ENCODE results near the gene HBS1L. TPM values are rescaled to one million over a fixed set of nuclear protein-coding genes. Genes with fewer than 3 reads are reported as not detected.

Gene HBS1L
- total and polyA plus RNA-seq, 10 donors, result 12.3 to 66.9 (median 49.7) TPM

- Histone ChIP-seq H3K4me1 (peaks cover 17 to 39% (median 33%) of the 10 kb centered on the region in 6 donors), H3K36me3 (no peaks in the 10 kb centered on the region), H3K27me3 (replicated peaks in 1 of 7) (no peaks in the 10 kb centered on the region), H3K9me3 (no peaks in the 10 kb centered on the region), H3K27ac (no peak overlapping the region), H3K4me3 (no peak overlapping the region)
- intact Hi-C loops (cut with DNase I; ENCODE audit: low total_unique reads), result no loop called here
- no peak for DNase-seq
- TF ChIP-seq POLR2A (IDR thresholded peaks at IDR 0.05) (no peak), POLR2AphosphoS5 (IDR thresholded peaks at IDR 0.05) (no peak), CTCF (IDR thresholded peaks at IDR 0.05 in 8 of 11, conservative IDR thresholded peaks at IDR 0.05 in 3 of 11) (no peak)
- 91 to 96% (median 96%) methylated on average over 5 of the region's 5 CpGs for WGBS, 5 donors
Measured at GRCh38 chr6:135056632-135057031, 2.0 kb upstream of the HBS1L start.

GRCh38 chr6:135054226-135054568 lies 425 bp downstream of the HBS1L start:
- WGBS, 5 donors, result 0 to 1% (median 0%) methylated on average over 9 of the region's 9 CpGs
- intact Hi-C loops (cut with DNase I; ENCODE audit: low total_unique reads), result no loop called here
- peak overlapping the region; percentile 56 to 88 (median 82) for H3K4me3 ChIP-seq
- no peaks in the 10 kb centered on the region for H3K9me3 ChIP-seq
- H3K36me3 ChIP-seq, result peaks cover 0 to 16% (median 10%) of the 10 kb centered on the region in 6 donors
- no peak for DNase-seq
- H3K4me1 ChIP-seq, result peaks cover 17 to 48% (median 36%) of the 10 kb centered on the region in 6 donors
- no peaks in the 10 kb centered on the region for H3K27me3 ChIP-seq (replicated peaks in 1 of 7)
- H3K27ac ChIP-seq, result peak overlapping the region; percentile 29 to 93 (median 89)
- no peak for TF ChIP-seq POLR2A (IDR thresholded peaks at IDR 0.05)
- TF ChIP-seq POLR2AphosphoS5 (IDR thresholded peaks at IDR 0.05), result no peak
- TF ChIP-seq CTCF (IDR thresholded peaks at IDR 0.05 in 8 of 11, conservative IDR thresholded peaks at IDR 0.05 in 3 of 11), result no peak

- intact Hi-C loops (cut with DNase I; ENCODE audit: low total_unique reads), result no loop called here
- Histone ChIP-seq H3K4me3 (peak overlapping the region in 7 of 8 donors; percentile 76 to 88 (median 85)), H3K4me1 (peaks cover 17 to 56% (median 36%) of the 10 kb centered on the region in 6 donors), H3K27me3 (replicated peaks in 1 of 7) (no peaks in the 10 kb centered on the region), H3K9me3 (no peaks in the 10 kb centered on the region), H3K36me3 (peaks cover 0 to 23% (median 16%) of the 10 kb centered on the region in 6 donors), H3K27ac (no peak overlapping the region)
- WGBS, 5 donors, result 28 to 56% (median 42%) methylated on average over 2 of the region's 2 CpGs
- DNase-seq, result no peak
- TF ChIP-seq POLR2A (IDR thresholded peaks at IDR 0.05), result no peak
- TF ChIP-seq POLR2AphosphoS5 (IDR thresholded peaks at IDR 0.05), result no peak
- no peak for TF ChIP-seq CTCF (IDR thresholded peaks at IDR 0.05 in 8 of 11, conservative IDR thresholded peaks at IDR 0.05 in 3 of 11)
Measured at GRCh38 chr6:135053406-135053805, 1.2 kb downstream of the HBS1L start.

- Histone ChIP-seq H3K4me3 (peak overlapping the region in 5 of 8 donors; percentile 76 to 88 (median 87)), H3K27ac (no peak overlapping the region), H3K36me3 (peaks cover 0 to 28% (median 19%) of the 10 kb centered on the region in 6 donors), H3K4me1 (peaks cover 17 to 60% (median 39%) of the 10 kb centered on the region in 6 donors), H3K27me3 (replicated peaks in 1 of 7) (no peaks in the 10 kb centered on the region), H3K9me3 (no peaks in the 10 kb centered on the region)
- 62 to 74% (median 66%) methylated on average over 3 of the region's 3 CpGs for WGBS, 5 donors
- intact Hi-C loops (cut with DNase I; ENCODE audit: low total_unique reads), result no loop called here
- DNase-seq, result no peak
- TF ChIP-seq POLR2AphosphoS5 (IDR thresholded peaks at IDR 0.05) (no peak), POLR2A (IDR thresholded peaks at IDR 0.05) (no peak), CTCF (IDR thresholded peaks at IDR 0.05 in 8 of 11, conservative IDR thresholded peaks at IDR 0.05 in 3 of 11) (no peak)
Measured at GRCh38 chr6:135052939-135053338, 1.7 kb downstream of the HBS1L start.
